Tibial nerve (tissue), 4 donors: ENCODE results near the gene DIP2C. TPM values are rescaled to one million over a fixed set of nuclear protein-coding genes. Genes with fewer than 3 reads are reported as not detected.

Experiments used
- DNase-seq, 2 donors: peaks; one replicate each; pipeline ENCODE4 v3.0.0-alpha.2; 2019; ENCODE audit warnings: low spot score in 2 of 2
- H3K27ac ChIP-seq, 4 donors: fragments of 200-600 bp; sonication (generic) in 3 of 4; one replicate each; pipeline ENCODE4 v1.5.1; 2017 to 2019; ENCODE audit warnings: mild to moderate bottlenecking in 1 of 4
- H3K27me3 ChIP-seq, 2 donors: fragments of 200-600 bp; sonication (generic) in 1 of 2; one replicate each; pipeline versions ENCODE4 v1.5.1 to v1.6.0; 2017 to 2019
- H3K36me3 ChIP-seq, 3 donors: fragments of 200-600 bp; sonication (generic); one replicate each; pipeline ENCODE4 v1.5.1; 2018 to 2019
- H3K4me1 ChIP-seq, 4 donors: fragments of 200-600 bp; sonication (generic) in 3 of 4; one replicate each; pipeline ENCODE4 v1.5.1; 2017 to 2019
- H3K4me3 ChIP-seq, 4 donors: fragments of 200-600 bp; sonication (generic) in 3 of 4; one replicate each; pipeline ENCODE4 v1.5.1; 2017 to 2019; ENCODE audit warnings: mild to moderate bottlenecking in 1 of 4, moderate library complexity in 1 of 4
- H3K9me3 ChIP-seq, 4 donors: fragments of 200-600 bp; sonication (generic) in 3 of 4; one replicate each; pipeline ENCODE4 v1.5.1; 2017 to 2019
- CTCF ChIP-seq, 5 experiments: fragments of 200-600 bp in 3 of 5; fragments of 450-650 bp in 2 of 5; sonication (generic) in 3 of 5; IDR thresholded peaks; one replicate each; pipeline ENCODE4 v1.5.1; 2016 to 2019; ENCODE audit warnings: antibody characterized with exemption in 5 of 5, mild to moderate bottlenecking in 3 of 5, moderate library complexity in 2 of 5
- EP300 ChIP-seq, 2 donors: sonication (generic); formaldehyde crosslinking; IDR thresholded peaks; one replicate each; pipeline ENCODE4 v1.6.1; 2017; ENCODE audit warnings: antibody characterized with exemption in 2 of 2, mild to moderate bottlenecking in 1 of 2
- POLR2A ChIP-seq, 2 donors: fragments of 450-650 bp; IDR thresholded peaks; one replicate each; pipeline ENCODE4 v1.6.1; 2017; ENCODE audit warnings: antibody characterized with exemption in 2 of 2, mild to moderate bottlenecking in 2 of 2, moderate library complexity in 2 of 2
- WGBS, 2 donors: methylation state at CpG; one replicate each; pipeline ENCODE4 v1.1.5; 2018; 5-methylcytosine and 5-hydroxymethylcytosine counted together
- total RNA-seq, 4 donors: library from RNA; depleted of rRNA; stranded (reverse); fragments of >200 nt; gene quantifications; one replicate each; pipeline ENCODE4 v1.1.0, GENCODE V29; 2016

The DIP2C gene
- total RNA-seq, 4 donors from 2014 or later = 31.4 to 46.5 (median 36.0) TPM

- no peak overlapping the region for H3K27ac ChIP-seq
- WGBS, 2 donors = 84 to 85% methylated on average over 2 of the region's 2 CpGs
- TF ChIP-seq EP300 (IDR thresholded peaks at IDR 0.05) (no peak), POLR2A (IDR thresholded peaks at IDR 0.05) (no peak), CTCF (IDR thresholded peaks at IDR 0.05) (no peak)
These were observed 390.0 kb downstream of the DIP2C start for GRCh38 chr10:299512-299911.

GRCh38 chr10:298033-298432 is 391.4 kb downstream of the DIP2C start:
- no peak for DNase-seq
- H3K4me3 ChIP-seq = no peak overlapping the region
- H3K4me1 ChIP-seq = peaks cover 0 to 28% (median 5%) of the 10 kb centered on the region in 4 donors
- peaks cover 0 to 27% (median 0%) of the 10 kb centered on the region in 3 donors for H3K36me3 ChIP-seq
- TF ChIP-seq POLR2A (IDR thresholded peaks at IDR 0.05) (no peak), EP300 (IDR thresholded peaks at IDR 0.05) (no peak), CTCF (IDR thresholded peaks at IDR 0.05) (no peak)
- H3K27ac ChIP-seq = peak overlapping the region; percentile 57 to 81 (median 70)
- no peaks in the 10 kb centered on the region for H3K27me3 ChIP-seq
- H3K9me3 ChIP-seq = no peaks in the 10 kb centered on the region
- WGBS, 2 donors = 78 to 85% methylated on average over 9 of the region's 9 CpGs

More at GRCh38 chr10:299512-299911, 390.0 kb downstream of the DIP2C start:
- Histone ChIP-seq H3K36me3 (peaks cover 0 to 40% (median 0%) of the 10 kb centered on the region in 3 donors), H3K4me1 (peaks cover 0 to 15% (median 2%) of the 10 kb centered on the region in 4 donors), H3K4me3 (no peak overlapping the region), H3K9me3 (no peaks in the 10 kb centered on the region), H3K27me3 (no peaks in the 10 kb centered on the region)
- no peak for DNase-seq

GRCh38 chr10:297567-297966 is 391.9 kb downstream of the DIP2C start:
- WGBS, 2 donors = 24 to 25% methylated on average over 6 of the region's 6 CpGs
- Histone ChIP-seq H3K27me3 (no peaks in the 10 kb centered on the region), H3K9me3 (no peaks in the 10 kb centered on the region), H3K4me3 (no peak overlapping the region), H3K4me1 (peaks cover 0 to 30% (median 7%) of the 10 kb centered on the region in 4 donors), H3K36me3 (peaks cover 0 to 24% (median 0%) of the 10 kb centered on the region in 3 donors), H3K27ac (peak overlapping the region; percentile 57 to 81 (median 70))
- TF ChIP-seq EP300 (IDR thresholded peaks at IDR 0.05) (no peak), CTCF (IDR thresholded peaks at IDR 0.05) (peak in 1 of 5 experiments; percentile 6), POLR2A (IDR thresholded peaks at IDR 0.05) (no peak)
- no peak for DNase-seq

- DNase-seq = no peak
- Histone ChIP-seq H3K4me3 (no peak overlapping the region), H3K9me3 (no peaks in the 10 kb centered on the region), H3K36me3 (peaks cover 0 to 40% (median 0%) of the 10 kb centered on the region in 3 donors), H3K27ac (peak overlapping the region in 1 of 4 donors; percentile 11), H3K4me1 (peaks cover 0 to 30% (median 7%) of the 10 kb centered on the region in 4 donors), H3K27me3 (no peaks in the 10 kb centered on the region)
- no peak for TF ChIP-seq POLR2A (IDR thresholded peaks at IDR 0.05)
- TF ChIP-seq EP300 (IDR thresholded peaks at IDR 0.05) = no peak
- no peak for TF ChIP-seq CTCF (IDR thresholded peaks at IDR 0.05)
- 29 to 50% methylated on average over 4 of the region's 4 CpGs for WGBS, 2 donors
These were observed 395.8 kb downstream of the DIP2C start for GRCh38 chr10:293636-294035.

GRCh38 chr10:290026-290725 is 399.3 kb downstream of the DIP2C start:
- TF ChIP-seq CTCF (IDR thresholded peaks at IDR 0.05) = no peak
- TF ChIP-seq EP300 (IDR thresholded peaks at IDR 0.05) = no peak
- no peak for TF ChIP-seq POLR2A (IDR thresholded peaks at IDR 0.05)
- Histone ChIP-seq H3K4me1 (peaks cover 0 to 15% (median 5%) of the 10 kb centered on the region in 4 donors), H3K36me3 (peaks cover 0 to 72% (median 8%) of the 10 kb centered on the region in 3 donors), H3K27me3 (no peaks in the 10 kb centered on the region), H3K9me3 (no peaks in the 10 kb centered on the region), H3K27ac (no peak overlapping the region), H3K4me3 (no peak overlapping the region)
- no peak for DNase-seq
- WGBS, 2 donors = 91 to 92% methylated on average over 17 of the region's 17 CpGs
